Activated naive CD4-positive, alpha-beta T cell treated with anti-CD3 and anti-CD28 coated beads for 36 hours (primary cell): ENCODE measurements around the gene JDP2. TPM values are rescaled to one million over a fixed set of nuclear protein-coding genes. Genes with fewer than 3 reads are reported as not detected.

Experiments
- CTCF ChIA-PET: fragments of 350-600 bp; sonication (Branson Sonifier 250); formaldehyde crosslinking; loops from one replicate; lab custom pipeline; 2021; ENCODE audit warnings: antibody characterized with exemption; lab: Charles Lee
- DNase-seq: peaks from one replicate; pipeline ENCODE4 v3.0.0-alpha.2; 2020
- H3K27ac Mint-ChIP-seq: one replicate; pipeline ENCODE4 v1.8.0; 2021; ENCODE audit warnings: mild to moderate bottlenecking, mixed read lengths
- H3K27me3 Mint-ChIP-seq: one replicate; pipeline ENCODE4 v1.8.0; 2021; ENCODE audit warnings: low read depth, mixed read lengths
- H3K36me3 Mint-ChIP-seq: one replicate; pipeline ENCODE4 v1.8.0; 2021; ENCODE audit warnings: low read depth, mixed read lengths
- H3K4me1 Mint-ChIP-seq: one replicate; pipeline ENCODE4 v1.8.0; 2021; ENCODE audit warnings: low read depth, mixed read lengths
- H3K4me3 Mint-ChIP-seq: one replicate; pipeline ENCODE4 v1.8.0; 2021; ENCODE audit warnings: mild to moderate bottlenecking, moderate library complexity, mixed read lengths
- H3K9me3 Mint-ChIP-seq: one replicate; pipeline ENCODE4 v1.8.0; 2021; ENCODE audit warnings: mixed read lengths
- intact Hi-C: fragments of 100-400 bp; cut with micrococcal nuclease; formaldehyde crosslinking; loops from one replicate; pipeline ENCODE4 v1.15.1; 2023
- total RNA-seq, 2 experiments: library from RNA; stranded (reverse); gene quantifications; one replicate each; pipeline ENCODE4 v1.2.3, GENCODE V29; 2021

JDP2 gene
- total RNA-seq, 2 experiments from 2014 or later: 2.8 to 3.2 TPM

DNA sequence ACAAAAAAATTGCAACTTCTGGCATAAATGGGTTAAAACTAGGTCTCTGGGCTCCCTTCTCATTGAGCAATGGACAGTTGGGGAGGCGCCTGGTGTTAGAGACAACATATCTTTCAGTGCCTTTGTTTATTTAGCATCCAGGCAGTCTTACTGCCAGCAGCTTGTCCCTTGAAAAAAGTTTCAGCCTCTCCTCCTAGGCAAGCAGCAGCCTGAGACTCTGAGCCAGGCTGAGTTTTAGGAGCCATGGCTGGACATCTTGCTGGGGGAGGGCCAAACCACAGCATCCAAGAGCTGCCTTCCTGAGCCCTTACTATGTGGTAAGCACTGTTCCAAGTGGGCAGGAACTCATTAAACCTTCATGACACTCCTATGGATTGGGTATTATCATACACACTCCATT, 10.1 kb upstream of the JDP2 start:
- CTCF ChIA-PET: interaction anchor here (1.2 kb wide), 1 partner anchor 71 kb away, joined by 3 read pairs; no protein-coding TSS in a partner anchor
- H3K4me1 Mint-ChIP-seq: peaks cover 20% of the 10 kb centered on the region
- H3K27ac Mint-ChIP-seq: no peak overlapping the region
- intact Hi-C loops: no loop called here
- no peak overlapping the region for H3K4me3 Mint-ChIP-seq
- H3K27me3 Mint-ChIP-seq: no peaks in the 10 kb centered on the region
- no peaks in the 10 kb centered on the region for H3K9me3 Mint-ChIP-seq
- H3K36me3 Mint-ChIP-seq: no peaks in the 10 kb centered on the region
- no peak for DNase-seq

DNA sequence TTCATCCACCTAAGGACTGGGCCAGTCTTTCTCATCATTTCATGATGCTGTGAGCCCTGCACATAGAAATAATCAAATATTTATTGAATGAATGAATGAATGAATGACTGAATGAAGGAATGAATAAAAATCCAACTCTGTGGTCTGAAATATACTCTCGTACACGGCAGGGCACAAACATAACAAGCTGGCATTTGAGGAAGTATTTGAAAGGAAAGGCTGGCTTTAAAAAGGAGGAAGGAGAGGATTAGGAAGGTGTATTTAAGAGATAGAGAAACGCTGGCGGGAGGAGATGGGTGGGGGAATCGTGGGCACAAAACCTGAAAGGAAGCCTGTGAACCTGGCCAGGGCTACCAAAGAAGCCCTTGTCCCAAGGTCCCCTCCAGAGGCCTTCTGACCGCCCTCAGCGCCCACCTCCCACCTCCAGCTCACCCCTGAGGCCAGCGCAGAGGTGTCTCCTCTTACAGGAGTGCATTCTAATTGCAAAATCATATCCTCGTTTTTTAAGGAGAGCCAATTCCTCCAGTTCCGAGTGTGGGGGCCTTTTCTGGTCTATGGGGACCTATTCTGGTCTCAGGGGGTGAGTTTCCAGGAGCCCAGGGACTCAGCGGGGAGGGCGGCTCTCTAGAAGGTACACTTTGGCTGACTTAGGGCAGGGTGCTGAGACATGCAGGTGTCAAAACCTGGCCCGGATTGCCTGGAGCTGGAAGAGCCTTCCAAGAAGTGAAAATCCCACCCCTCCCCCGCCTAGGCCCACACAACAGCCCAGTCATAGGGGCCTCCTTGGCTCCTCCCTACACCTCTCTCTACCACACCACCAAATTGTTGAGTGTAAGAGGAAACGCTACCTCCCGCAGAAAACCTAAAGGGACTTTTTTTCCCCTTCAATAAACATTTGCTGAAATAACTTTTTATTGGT, 8.7 kb upstream of the JDP2 start:
- CTCF ChIA-PET: interaction anchor here (1.2 kb wide), 1 partner anchor 110 kb away, joined by 3 read pairs; no protein-coding TSS in a partner anchor

DNA sequence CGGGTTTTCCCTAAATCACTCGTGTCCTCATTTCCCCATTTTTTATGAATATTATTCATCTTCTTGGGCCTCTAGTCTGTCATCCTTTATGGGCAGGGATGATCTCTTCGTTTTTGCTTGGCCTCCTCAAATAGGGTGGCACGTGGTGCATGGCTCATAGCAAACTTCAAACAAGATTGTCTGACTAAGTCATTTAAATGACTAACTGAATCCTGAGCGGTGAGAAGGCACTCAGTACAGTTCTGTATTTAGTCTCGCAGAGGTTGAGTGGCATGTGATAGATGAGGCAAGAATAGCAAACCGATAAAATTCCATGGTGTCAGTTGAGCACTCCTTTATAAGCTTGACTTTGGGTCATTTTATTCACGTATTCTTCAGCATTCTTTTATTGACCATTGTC, 5.7 kb upstream of the JDP2 start:
- peak; percentile 63 for DNase-seq
- peaks cover 4% of the 10 kb centered on the region for H3K9me3 Mint-ChIP-seq
- no peak overlapping the region for H3K4me3 Mint-ChIP-seq
- H3K4me1 Mint-ChIP-seq: peaks cover 31% of the 10 kb centered on the region
- intact Hi-C loops: loop anchor here (1.0 to 10.0 kb wide), 2 partner anchors 88 to 563 kb away; partner anchors contain the start of genes IFT43 and TGFB3
- no peak overlapping the region for H3K27ac Mint-ChIP-seq
- H3K27me3 Mint-ChIP-seq: peaks cover 8% of the 10 kb centered on the region
- H3K36me3 Mint-ChIP-seq: no peaks in the 10 kb centered on the region
- CTCF ChIA-PET: interaction anchor here (0.7 kb wide), 1 partner anchor 21 kb away, joined by 3 read pairs; no protein-coding TSS in a partner anchor

More for the DNA sequence above, 8.7 kb upstream of the JDP2 start:
- H3K4me3 Mint-ChIP-seq: peak overlapping the region; percentile 23
- no peaks in the 10 kb centered on the region for H3K36me3 Mint-ChIP-seq
- peaks cover 20% of the 10 kb centered on the region for H3K4me1 Mint-ChIP-seq
- no peaks in the 10 kb centered on the region for H3K9me3 Mint-ChIP-seq
- H3K27me3 Mint-ChIP-seq: no peaks in the 10 kb centered on the region
- intact Hi-C loops: no loop called here
- H3K27ac Mint-ChIP-seq: no peak overlapping the region
- peak; percentile 90 for DNase-seq

DNA sequence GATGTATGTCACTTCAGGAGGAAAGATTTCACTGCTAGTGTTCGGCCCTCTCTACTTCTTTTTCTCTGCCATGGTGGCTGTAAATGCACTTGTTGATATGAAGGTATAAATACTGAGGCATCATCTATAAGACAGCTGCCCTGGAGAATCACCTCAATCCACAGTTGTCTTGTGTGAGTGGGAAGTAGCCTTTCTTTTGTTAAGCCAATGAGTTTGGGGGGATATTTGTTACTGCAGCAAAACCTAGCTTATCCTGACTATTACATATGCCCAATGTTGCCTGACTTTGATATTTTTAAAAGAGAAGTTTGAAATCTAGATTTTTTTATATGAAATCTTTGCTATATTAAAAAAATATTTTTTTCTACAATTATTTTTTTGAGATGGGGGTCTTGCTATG, 3.3 kb upstream of the JDP2 start:
- CTCF ChIA-PET: interaction anchor here (1.1 kb wide), 1 partner anchor 61 kb away, joined by 3 read pairs; no protein-coding TSS in a partner anchor
- Mint-ChIP-seq H3K27ac (no peak overlapping the region), H3K4me1 (peaks cover 27% of the 10 kb centered on the region), H3K9me3 (peaks cover 4% of the 10 kb centered on the region), H3K4me3 (no peak overlapping the region), H3K27me3 (peaks cover 15% of the 10 kb centered on the region), H3K36me3 (no peaks in the 10 kb centered on the region)
- intact Hi-C loops: loop anchor here (10.0 kb wide), 1 partner anchor 560 kb away; the partner anchor contains the start of genes IFT43 and TGFB3
- DNase-seq: no peak

DNA sequence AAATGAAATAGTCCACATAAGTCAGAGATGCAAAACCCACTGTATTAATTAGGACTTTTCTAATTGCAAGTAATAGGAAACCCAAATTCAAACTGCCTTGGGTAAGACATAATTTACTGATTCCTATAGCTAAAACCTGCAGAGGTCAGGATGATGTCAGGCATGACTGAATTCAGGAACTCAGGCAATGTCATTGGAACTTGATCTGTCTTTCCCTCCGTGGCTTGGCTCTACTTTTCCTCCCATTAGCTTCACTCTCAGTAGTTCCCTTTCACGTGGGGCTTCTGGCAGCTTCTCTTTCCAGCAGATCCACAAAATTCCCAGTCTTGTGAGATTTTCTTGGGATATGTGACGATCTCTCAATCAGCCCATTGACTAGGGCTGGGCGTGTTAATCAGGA, 2.4 kb upstream of the JDP2 start:
- intact Hi-C loops: loop anchor here (5.0 to 10.0 kb wide), 3 partner anchors 62 to 559 kb away; partner anchors contain the start of genes ACYP1, IFT43 and TGFB3
- CTCF ChIA-PET: interaction anchor here (0.6 to 1.3 kb wide), 4 partner anchors 11 to 63 kb away, joined by 3 to 6 read pairs (median 4); no protein-coding TSS in a partner anchor
- H3K9me3 Mint-ChIP-seq: peaks cover 4% of the 10 kb centered on the region

DNA sequence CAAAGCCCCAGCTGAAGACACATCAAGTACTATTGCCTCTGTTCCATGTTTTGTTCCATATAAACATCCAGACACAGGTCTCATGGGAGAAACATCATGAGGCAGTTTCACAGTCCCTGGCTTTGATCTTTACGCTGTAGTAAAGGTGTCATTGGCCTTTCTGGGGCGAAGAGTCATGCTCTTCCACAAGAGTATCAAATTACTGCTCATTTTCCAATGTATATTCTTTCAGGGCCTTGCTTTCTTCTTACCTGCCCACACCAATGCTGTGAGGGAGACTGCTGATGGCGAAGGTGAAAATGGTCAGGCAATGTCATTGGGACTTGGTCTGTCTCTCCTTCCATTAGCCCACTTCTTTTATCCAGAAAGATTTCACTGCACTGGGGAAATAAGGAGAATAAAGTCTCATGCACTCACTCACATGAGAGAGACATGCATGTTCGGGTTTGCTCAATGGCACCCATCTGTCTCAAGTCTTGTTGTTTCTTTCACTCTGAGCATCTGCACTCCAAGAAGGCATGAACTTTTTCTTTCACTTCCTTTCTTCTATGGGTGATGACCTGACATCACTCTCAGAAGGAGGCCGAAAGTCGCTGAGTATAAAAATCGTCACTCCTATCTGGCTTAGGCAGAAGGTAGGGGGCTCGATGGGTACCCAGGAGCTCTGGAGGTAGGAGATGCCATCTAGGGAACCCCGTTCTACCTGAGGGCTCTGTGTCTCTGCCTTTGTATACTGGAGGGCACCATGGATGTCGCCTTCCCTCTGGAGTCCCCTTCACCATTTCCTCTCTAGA, 1.3 kb upstream of the JDP2 start:
- Mint-ChIP-seq H3K9me3 (peaks cover 4% of the 10 kb centered on the region), H3K4me3 (peak overlapping the region; percentile 58), H3K36me3 (no peaks in the 10 kb centered on the region), H3K27ac (no peak overlapping the region), H3K27me3 (peaks cover 15% of the 10 kb centered on the region), H3K4me1 (peaks cover 23% of the 10 kb centered on the region)
- peak; percentile 41 for DNase-seq
- CTCF ChIA-PET: no interaction called here
- intact Hi-C loops: loop anchor here (2.0 to 10.0 kb wide), 5 partner anchors 61 to 558 kb away; partner anchors contain the start of genes ACYP1, ERG28, IFT43 and TGFB3

More for the DNA sequence above, 2.4 kb upstream of the JDP2 start:
- H3K27ac Mint-ChIP-seq: no peak overlapping the region
- H3K36me3 Mint-ChIP-seq: no peaks in the 10 kb centered on the region
- DNase-seq: no peak
- peaks cover 23% of the 10 kb centered on the region for H3K4me1 Mint-ChIP-seq
- peaks cover 15% of the 10 kb centered on the region for H3K27me3 Mint-ChIP-seq
- H3K4me3 Mint-ChIP-seq: no peak overlapping the region

DNA sequence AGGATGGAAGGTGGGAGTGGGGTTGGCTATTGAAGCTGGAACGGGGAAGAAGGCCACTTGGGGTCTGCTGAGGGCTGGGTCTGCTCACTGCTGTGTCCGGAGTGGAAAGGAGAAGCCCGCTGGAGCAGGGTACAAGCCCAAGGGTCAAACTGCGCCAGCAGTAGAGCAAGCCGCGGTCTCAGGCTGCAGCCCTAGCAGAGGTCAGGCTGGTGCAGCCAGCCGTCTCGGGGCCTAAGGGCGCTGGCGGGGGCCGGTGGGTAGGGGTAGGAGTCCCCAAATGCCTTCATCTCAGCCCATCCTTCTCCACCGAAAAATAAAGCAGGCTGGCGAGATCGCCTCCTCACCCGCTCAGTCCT, 718 bp upstream of the JDP2 start:
- peak overlapping the region; percentile 58 for H3K4me3 Mint-ChIP-seq
- CTCF ChIA-PET: no interaction called here
- peaks cover 15% of the 10 kb centered on the region for H3K27me3 Mint-ChIP-seq
- H3K4me1 Mint-ChIP-seq: peaks cover 20% of the 10 kb centered on the region
- no peak for DNase-seq
- H3K36me3 Mint-ChIP-seq: no peaks in the 10 kb centered on the region
- H3K9me3 Mint-ChIP-seq: peaks cover 4% of the 10 kb centered on the region
- intact Hi-C loops: loop anchor here (2.0 to 10.0 kb wide), 5 partner anchors 60 to 558 kb away; partner anchors contain the start of genes ACYP1, ERG28, IFT43 and TGFB3
- H3K27ac Mint-ChIP-seq: no peak overlapping the region

DNA sequence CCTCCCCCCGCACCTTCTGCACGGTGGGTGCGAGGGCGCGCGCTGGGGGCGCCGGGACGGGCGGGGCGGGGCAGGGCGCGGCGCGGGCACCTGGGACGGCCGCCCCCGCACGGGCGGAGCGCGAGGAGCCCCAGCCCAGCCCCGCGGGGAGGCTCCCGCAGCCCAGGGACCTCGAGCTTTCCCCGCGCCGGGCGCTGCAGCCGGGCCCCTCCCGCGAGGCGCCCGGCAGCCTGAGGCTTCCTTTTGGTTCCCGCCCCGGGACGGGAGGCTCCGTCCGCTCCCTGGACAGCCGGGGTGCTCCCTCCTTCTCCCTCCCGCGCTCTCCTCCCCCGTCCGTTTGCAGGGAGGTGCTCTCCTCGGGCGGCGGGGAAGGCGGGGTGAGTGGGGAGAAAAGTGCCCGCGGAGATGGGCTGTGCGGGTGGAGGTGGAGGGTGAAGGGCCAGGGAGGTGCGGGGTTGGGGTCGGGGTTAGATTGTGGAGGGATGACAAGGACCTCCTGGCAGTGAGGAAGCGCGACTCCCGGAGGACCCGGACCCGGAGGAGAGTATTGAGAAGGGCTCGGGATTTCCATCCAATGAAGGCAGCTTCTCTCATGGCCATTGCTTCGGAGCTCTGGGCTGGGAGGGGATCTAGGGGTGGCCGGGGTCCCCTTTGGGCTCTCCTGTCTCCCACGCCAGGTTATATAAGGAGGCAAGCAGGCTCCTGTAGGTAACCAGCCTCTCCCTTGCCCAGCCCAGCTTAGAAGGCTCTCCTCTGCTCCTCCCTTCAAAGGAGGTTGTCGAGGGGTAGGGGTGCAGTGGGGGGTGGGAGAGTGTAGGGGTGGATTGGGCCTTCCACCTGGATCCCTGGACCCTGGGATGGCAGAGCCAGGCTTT, 645 bp downstream of the JDP2 start:
- intact Hi-C loops: loop anchor here (5.0 to 10.0 kb wide), 3 partner anchors 59 to 556 kb away; partner anchors contain the start of genes ACYP1, IFT43 and TGFB3
- H3K27ac Mint-ChIP-seq: no peak overlapping the region
- peak; percentile 31 for DNase-seq
- H3K27me3 Mint-ChIP-seq: peaks cover 15% of the 10 kb centered on the region
- peaks cover 17% of the 10 kb centered on the region for H3K4me1 Mint-ChIP-seq
- CTCF ChIA-PET: interaction anchor here (1.0 kb wide), 2 partner anchors 25 to 133 kb away, joined by 4 read pairs; no protein-coding TSS in a partner anchor
- no peaks in the 10 kb centered on the region for H3K36me3 Mint-ChIP-seq
- peaks cover 4% of the 10 kb centered on the region for H3K9me3 Mint-ChIP-seq
- H3K4me3 Mint-ChIP-seq: peak overlapping the region; percentile 73

DNA sequence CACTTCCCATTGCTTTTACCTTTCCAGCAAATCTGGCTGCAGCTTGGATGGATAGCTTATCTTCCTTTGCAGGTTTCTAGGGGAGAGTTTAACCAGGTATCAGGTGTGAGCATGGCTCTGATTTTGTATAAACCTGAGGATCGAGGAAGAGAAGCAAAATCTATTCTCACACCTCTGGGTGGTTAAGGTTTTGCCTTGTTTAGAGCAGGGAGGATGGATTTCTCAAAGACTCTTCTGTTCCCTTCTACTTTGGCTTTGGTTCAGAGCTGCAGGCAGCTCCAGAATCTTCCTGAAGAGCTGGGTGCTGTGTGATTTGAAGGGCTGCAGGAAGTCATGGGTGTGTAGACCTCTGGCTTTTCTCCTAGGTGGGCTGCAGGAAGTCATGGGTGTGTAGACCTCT, 1.7 kb downstream of the JDP2 start:
- CTCF ChIA-PET: interaction anchor here (0.6 to 1.3 kb wide), 4 partner anchors 10 to 132 kb away, joined by 3 to 5 read pairs (median 4); no protein-coding TSS in a partner anchor
- intact Hi-C loops: loop anchor here (5.0 to 10.0 kb wide), 3 partner anchors 58 to 555 kb away; partner anchors contain the start of genes ACYP1, IFT43 and TGFB3

DNA sequence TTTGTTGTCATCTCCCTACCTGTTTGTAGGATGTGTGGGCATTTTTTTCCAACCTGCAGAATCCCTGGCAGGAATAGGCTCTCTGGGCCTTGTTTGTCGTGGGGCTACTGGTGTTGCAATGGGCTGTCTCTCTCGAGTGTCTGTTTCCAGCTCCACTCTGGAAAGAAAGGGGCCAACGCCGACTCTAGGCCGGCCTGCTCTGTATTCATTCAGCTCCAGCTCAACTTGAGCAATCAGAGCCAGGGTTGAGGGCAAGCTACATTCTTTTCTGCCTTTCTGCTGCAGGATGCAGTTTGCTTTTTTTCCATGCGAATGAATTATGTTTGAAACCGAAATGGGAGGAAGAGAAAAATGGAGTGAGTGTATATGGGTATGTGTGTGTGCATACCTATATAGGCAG, 2.3 kb downstream of the JDP2 start:
- no peak overlapping the region for H3K27ac Mint-ChIP-seq
- CTCF ChIA-PET: interaction anchor here (0.6 to 1.3 kb wide), 3 partner anchors 10 to 111 kb away, joined by 3 to 5 read pairs (median 3); no protein-coding TSS in a partner anchor

More for the DNA sequence above, 1.7 kb downstream of the JDP2 start:
- Mint-ChIP-seq H3K27ac (no peak overlapping the region), H3K4me1 (peaks cover 17% of the 10 kb centered on the region), H3K36me3 (no peaks in the 10 kb centered on the region), H3K4me3 (no peak overlapping the region), H3K27me3 (peaks cover 12% of the 10 kb centered on the region), H3K9me3 (no peaks in the 10 kb centered on the region)
- DNase-seq: no peak

DNA sequence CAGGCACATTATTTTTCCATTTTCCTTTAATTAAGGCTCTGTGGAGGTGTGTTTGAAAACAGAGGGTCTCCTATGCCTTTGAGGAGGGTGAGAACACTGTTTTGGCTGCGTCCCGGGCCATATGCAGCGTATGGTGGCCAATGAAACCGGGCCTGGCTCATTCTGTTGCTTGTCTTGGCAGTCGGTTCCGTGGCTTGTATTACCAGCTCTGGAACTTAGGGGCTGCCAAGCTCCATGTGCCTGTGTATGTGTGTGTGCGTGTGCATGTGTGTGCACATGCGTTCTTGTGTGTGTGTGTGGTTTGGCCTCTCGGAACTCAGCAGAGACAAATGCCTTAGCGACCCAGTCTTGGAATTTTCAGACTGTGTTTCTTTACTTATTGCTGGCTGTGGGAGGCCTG, 2.7 kb downstream of the JDP2 start:
- intact Hi-C loops: no loop called here
- peaks cover 12% of the 10 kb centered on the region for H3K27me3 Mint-ChIP-seq
- no peaks in the 10 kb centered on the region for H3K9me3 Mint-ChIP-seq
- H3K36me3 Mint-ChIP-seq: no peaks in the 10 kb centered on the region
- CTCF ChIA-PET: no interaction called here
- no peak overlapping the region for H3K4me3 Mint-ChIP-seq
- H3K4me1 Mint-ChIP-seq: peaks cover 20% of the 10 kb centered on the region
- H3K27ac Mint-ChIP-seq: no peak overlapping the region
- no peak for DNase-seq

More for the DNA sequence above, 2.3 kb downstream of the JDP2 start:
- H3K4me1 Mint-ChIP-seq: peaks cover 18% of the 10 kb centered on the region
- intact Hi-C loops: no loop called here
- no peak overlapping the region for H3K4me3 Mint-ChIP-seq
- DNase-seq: no peak
- no peaks in the 10 kb centered on the region for H3K36me3 Mint-ChIP-seq
- no peaks in the 10 kb centered on the region for H3K9me3 Mint-ChIP-seq
- H3K27me3 Mint-ChIP-seq: peaks cover 12% of the 10 kb centered on the region
